NCI-H2227 treated with DMSO at 0.1 percent for 48 hours (cell line): ENCODE measurements around the gene HELB.
A peak's percentile ranks its signal among the peaks of the same experiment; 100 is the strongest.

Experiments
- DNase-seq: peaks from one replicate; lab custom pipeline; 2025; lab: John Stamatoyannopoulos, UW

Gene HELB

GRCh38 chr12:66301944-66302826 lies at the start of gene HELB:
HELB (plus strand) TSS chr12:66302493; CDS start chr12:66302604, 111 bp downstream.
- peak; percentile 88 for DNase-seq

DNA sequence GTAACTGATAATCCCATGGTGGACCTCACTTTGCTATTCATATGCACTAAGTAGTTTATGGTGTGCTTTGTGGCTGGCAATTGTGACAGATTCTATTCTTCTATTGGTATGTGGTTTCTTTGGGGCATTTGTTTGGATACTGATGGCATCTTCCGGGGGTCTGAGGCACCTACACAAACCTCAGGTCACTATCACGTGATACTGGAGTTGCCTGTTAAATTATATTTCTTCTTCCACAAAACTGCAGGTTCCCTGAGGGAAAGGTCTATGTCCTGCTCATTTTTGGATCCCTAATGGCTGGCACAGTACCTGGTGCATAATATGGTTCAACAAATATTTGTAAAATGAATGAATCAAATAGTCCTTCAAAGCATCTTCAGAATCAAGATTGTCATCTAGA lies 49.5 kb upstream of the HELB start:
- no peak for DNase-seq

DNA sequence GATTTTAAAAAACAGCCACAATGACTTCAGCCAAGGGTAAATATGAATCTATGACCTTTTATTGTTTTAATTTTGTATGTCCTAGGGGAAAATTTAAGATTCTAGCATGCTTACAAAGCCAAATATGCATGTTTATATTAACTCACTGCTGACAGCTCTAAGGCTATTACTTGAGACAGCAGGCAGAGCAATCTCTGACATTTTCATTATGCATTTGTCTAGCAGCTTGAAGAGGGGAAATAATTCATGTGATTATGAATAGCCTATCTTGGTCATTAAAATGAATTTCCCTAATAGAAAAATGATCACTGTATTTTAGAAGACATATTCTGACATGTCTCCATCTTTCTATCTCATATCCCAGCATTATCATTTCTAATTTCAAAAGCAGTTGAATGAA lies 46.6 kb upstream of the HELB start:
- DNase-seq: no peak

DNA sequence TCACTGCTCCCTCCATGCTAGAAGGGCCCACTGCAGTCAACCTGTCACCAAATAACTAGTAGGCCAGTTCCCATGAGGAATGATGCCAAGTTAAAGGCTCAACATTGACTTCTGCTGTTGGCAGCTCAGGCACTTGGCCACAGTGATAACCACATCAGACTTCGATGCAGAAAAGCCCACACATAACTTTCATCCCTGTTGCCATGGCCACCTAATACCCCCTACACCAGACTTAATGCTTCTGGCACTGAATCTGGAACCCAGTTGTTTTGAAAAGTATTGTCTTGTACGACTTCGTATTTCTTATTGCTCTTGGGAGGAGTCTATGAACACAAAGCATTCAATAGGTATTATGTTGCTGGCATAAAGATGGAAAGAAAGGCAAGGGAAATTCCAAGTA lies 44.3 kb upstream of the HELB start:
- DNase-seq: no peak

DNA sequence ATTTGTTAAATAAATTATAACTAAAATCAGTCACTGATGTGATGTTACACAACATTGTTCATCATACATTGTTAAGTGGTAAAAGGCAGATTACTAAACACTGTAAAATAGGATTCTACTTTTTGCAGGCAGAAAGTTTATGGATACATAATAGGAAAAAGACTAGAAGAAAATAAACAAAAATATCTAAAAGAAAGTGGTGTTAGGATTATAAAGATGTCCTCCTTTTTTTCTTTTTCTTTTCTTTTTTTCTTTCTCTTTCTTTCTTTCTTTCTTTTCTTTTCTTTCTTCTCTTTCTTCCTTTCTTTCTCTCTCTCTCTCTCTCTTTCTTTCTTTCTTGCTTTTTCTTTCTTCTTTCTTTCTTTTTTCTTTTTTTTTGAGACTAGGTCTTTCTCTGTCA lies 39.6 kb upstream of the HELB start:
- DNase-seq: no peak

GRCh38 chr12:66268562-66268961 lies 33.7 kb upstream of the HELB start:
- no peak for DNase-seq

GRCh38 chr12:66269142-66269541 lies 33.2 kb upstream of the HELB start:
- no peak for DNase-seq

- peak; percentile 6 for DNase-seq
These were observed 32.4 kb upstream of the HELB start for GRCh38 chr12:66269757-66270383.

- no peak for DNase-seq
These were observed 31.7 kb upstream of the HELB start for GRCh38 chr12:66270613-66271012.

- DNase-seq: no peak
These were observed 29.6 kb upstream of the HELB start for GRCh38 chr12:66272650-66273049.

DNA sequence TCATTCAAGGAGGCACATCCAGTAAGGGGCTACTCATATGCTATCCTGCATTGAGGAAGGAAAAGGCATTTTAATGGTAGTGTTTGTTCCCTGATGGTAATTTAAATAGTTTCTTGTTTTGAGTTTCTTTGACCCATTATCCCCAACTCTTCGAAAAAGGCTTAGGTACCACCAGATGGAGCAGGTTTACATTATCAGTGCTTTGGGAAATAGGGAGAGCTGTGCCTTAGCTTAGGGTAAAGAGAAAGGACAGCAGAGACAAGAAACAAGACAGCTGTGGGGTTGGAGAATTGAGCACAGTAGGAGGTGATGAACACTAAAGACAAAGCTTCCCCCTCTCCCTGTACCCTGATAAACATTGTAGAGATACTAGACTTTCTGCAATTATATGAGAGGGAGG lies 29.1 kb upstream of the HELB start:
- DNase-seq: no peak

DNA sequence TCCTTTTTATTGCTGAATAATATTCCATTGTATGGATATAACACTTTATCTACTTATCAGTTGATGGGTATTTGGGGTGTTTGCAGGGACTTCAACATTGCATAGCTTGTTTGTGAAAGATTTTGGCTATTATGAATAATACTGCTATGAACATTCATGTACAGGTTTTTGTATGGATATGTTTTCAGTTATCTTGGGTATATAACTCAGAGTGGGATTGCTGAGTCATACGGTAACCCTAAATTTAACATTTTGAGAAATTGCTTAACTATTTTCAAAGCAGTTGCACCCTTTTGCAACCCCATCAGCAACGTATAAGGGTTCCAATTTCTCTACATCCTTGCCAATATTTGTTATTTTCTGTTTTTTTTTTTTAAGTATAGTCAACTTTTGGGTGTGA lies 27.3 kb upstream of the HELB start:
- no peak for DNase-seq

DNA sequence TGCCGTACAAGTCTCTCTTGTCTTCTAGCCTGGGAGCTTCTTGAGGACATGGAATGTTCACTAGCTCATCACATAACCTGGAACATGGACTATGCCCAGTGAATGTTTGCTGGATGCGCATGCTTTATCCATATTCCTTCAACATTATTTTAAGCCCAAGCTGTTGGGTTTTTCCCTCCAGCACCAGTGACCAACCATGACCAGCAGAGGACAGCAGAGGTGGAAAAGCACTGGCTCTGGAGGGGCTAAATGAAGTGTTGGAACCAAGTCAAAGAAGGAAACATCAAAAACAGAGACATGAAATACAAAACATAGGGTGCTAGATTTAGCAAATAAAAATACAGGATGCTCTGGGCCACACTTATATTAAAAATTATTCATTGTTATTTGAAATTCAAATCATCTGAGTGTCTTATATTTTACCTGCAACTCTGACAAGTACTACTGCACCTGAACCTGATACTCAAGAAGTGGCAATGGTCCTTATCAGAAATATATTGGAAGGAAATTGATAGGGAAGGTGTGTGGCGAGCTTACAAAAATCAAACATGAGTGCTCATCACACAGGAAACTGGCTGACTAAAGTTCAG lies 23.1 kb upstream of the HELB start:
- no peak for DNase-seq

DNA sequence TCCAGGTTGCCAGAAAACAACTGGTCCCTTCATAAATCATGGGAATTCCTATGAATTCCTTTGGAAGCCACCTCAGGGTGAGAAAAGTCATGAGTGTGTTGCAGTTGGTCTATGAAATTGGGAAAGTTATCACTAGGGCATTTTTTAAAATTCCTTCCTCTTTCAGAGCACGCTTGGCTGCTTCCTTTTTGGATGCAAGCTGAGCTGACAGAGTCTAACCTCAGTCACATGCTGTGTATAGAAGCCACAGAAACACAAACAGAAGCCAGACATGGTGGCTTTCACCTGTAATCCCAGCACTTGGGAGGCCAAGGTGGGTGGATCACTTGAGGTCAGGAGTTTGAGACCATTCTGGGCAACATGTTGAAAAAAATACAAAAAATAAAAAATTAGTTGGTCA lies 21.7 kb upstream of the HELB start:
- DNase-seq: no peak

DNA sequence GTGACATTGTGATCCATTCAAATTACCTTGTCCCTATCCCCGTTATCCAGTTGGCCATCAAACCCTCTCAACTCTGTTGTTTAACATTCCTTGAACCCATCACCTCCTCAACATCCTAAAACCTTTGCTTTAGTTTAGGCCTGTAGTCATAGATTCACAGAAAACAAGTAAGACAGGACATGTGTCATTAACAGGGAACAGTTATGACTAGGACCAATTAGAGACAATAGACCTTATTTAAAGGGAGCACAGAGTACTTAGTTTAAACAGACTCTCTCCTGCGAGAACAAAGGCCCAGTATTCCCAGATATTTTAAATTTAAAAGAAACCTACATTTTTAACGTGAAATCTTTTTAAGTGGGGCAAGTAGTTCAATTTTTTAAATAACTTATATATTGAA lies 20.0 kb upstream of the HELB start:
- no peak for DNase-seq

- no peak for DNase-seq
These were observed 15.0 kb upstream of the HELB start for GRCh38 chr12:66287275-66287674.

DNA sequence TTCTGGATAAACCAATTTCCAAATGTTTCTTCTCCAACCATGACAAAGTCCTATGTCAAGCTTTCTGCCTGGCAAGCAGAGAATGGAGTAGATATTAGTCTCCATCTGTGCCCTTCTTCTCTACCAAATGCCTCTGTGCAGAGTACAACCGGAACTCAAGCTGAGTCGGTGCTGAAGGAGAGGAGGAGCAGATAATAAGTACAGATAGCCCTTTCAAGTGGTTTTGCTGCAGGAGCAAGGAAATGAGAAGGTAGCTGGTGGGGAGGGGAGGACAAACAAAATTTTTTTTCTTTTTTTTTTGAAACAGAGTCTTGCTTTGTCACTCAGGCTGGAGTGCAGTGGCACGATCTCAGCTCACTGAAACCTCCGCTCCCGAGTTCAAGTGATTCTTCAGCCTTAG lies 14.2 kb upstream of the HELB start:
- DNase-seq: no peak

DNA sequence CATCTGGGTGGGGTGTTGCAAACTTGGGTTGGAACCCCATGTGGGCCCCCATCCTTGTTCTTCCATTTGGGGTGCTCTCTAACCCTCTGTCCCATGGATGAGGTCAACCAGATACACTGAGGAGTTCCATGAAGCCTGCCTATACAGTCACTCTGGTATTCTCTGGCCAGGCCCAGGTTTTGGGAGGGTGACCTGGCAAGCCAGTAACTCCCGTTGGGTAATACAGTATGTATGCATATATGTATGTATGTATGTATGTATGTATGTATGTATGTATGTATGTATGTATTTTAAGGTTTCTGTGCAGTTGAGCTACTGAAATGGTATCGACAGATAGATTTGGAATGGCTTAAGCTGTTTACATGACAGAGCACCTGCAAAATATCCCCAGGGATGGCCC lies 12.8 kb upstream of the HELB start:
- DNase-seq: no peak

DNA sequence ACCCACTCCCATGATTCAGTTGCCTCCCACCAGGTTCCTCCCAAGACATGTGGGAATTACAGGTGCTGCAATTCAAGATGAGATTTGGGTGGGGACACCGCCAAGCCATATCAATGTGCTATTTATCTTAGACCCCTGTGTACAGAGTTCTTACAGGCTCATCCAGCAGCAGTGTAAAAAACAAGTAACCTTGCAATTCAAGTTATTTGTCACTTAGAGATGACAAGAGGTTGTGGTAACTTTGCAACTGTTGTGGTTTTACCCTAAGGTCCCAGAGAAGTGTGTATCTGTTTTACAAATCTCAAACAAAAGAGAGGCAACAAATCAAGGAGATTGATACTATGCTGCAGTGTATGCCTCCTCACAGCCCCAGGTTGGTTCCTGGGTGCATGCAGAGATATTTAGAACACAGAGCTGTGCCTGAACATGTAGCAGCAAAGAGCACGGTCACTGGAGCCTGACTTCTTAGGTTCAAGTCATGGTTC lies 11.5 kb upstream of the HELB start:
- no peak for DNase-seq

DNA sequence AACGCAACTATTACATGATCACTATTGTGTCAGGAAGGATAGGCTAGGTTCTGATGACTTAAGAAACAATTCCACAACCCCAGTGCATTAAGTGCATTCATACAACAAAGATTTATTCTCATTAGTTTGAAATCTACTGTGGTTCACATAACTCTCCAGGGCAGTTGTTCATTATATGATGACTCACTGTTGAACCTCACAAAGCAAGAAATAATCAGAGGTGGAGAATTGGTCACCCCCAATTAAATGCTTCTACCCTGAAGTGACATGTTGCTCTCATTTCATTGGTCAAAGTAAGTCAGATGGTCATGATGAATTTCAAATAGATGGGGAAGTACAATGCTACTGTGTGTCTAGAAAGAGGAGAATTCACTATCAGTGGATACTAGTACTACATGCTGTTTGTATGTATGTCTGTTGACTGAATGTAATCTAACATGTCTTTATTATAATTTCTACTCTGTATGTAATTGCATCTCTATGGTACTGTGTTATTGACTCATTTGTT lies 6.1 kb upstream of the HELB start:
- DNase-seq: no peak

- DNase-seq: no peak
These were observed 5.2 kb upstream of the HELB start for GRCh38 chr12:66297080-66297479.

DNA sequence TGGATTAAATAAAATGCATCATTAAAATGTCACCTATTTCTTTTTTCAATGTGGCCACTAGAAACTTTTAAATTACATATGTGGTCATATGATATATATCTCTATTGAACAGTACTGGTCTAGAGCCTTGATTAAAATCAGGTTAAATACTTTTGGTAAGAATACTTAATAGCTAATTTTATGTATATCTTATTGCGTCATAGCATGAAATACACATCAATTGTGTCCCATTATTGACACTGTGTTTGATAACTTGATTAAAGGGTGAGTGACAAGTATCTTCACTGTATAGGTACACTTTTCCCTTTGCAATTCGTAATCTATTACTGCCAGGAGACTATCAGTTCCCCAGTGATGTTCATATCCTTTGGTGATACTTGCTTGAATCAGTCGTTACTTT lies 4.4 kb upstream of the HELB start:
- no peak for DNase-seq

DNA sequence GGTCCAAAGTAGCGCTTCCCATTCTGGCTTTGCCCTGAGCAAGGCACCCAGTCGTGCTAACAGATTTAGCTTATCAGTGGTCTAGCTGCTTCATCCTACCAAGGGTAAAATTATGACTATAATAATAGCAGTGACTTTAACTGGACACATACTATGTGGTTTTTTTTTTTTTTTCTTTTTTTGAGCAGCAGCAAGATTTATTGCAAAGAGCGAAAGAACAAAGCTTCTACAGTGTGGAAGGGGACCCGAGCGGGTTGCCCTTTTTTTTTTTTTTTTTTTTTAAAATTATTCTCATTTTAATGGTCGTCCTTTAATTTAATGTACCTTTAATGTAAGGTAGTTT lies 505 bp downstream of the HELB start:
- no peak for DNase-seq
